ENCODE results near the gene PAX5.

Gene PAX5

GRCh38 chr9:36898431-36899020 lies 135.5 kb downstream of the PAX5 start:
- DNase-seq = no peak

- no peak for DNase-seq
Measured at GRCh38 chr9:36897478-36897877, 136.6 kb downstream of the PAX5 start.

GRCh38 chr9:36897019-36897418 lies 137.0 kb downstream of the PAX5 start:
- no peak for DNase-seq

- peak; percentile 80 for DNase-seq
Measured at GRCh38 chr9:36896296-36896695, 137.8 kb downstream of the PAX5 start.

GRCh38 chr9:36895744-36896260 lies 138.3 kb downstream of the PAX5 start:
- DNase-seq = peak; percentile 29

GRCh38 chr9:36894695-36895310 lies 139.3 kb downstream of the PAX5 start:
- no peak for DNase-seq

- peak; percentile 64 for DNase-seq
Measured at GRCh38 chr9:36893911-36894310, 140.2 kb downstream of the PAX5 start.

- DNase-seq = no peak
Measured at GRCh38 chr9:36893184-36893583, 140.9 kb downstream of the PAX5 start.

GRCh38 chr9:36892279-36892678 lies 141.8 kb downstream of the PAX5 start:
- DNase-seq = peak; percentile 33

- DNase-seq = peak; percentile 99
Measured at GRCh38 chr9:36891341-36891811, 142.7 kb downstream of the PAX5 start.

- DNase-seq = no peak
Measured at GRCh38 chr9:36889844-36890243, 144.2 kb downstream of the PAX5 start.

- no peak for DNase-seq
Measured at GRCh38 chr9:36888551-36888950, 145.5 kb downstream of the PAX5 start.

GRCh38 chr9:36884721-36885120 lies 149.3 kb downstream of the PAX5 start:
- no peak for DNase-seq

- no peak for DNase-seq
Measured at GRCh38 chr9:36882594-36882993, 151.5 kb downstream of the PAX5 start.

GRCh38 chr9:36881743-36882441 lies 152.2 kb downstream of the PAX5 start:
- DNase-seq = no peak

GRCh38 chr9:36881316-36881715 lies 152.8 kb downstream of the PAX5 start:
- no peak for DNase-seq

GRCh38 chr9:36880075-36880474 lies 154.0 kb downstream of the PAX5 start:
- no peak for DNase-seq

- DNase-seq = peak; percentile 55
Measured at GRCh38 chr9:36878986-36879982, 154.8 kb downstream of the PAX5 start.

- no peak for DNase-seq
Measured at GRCh38 chr9:36877239-36877638, 156.8 kb downstream of the PAX5 start.

- no peak for DNase-seq
Measured at GRCh38 chr9:36876056-36876455, 158.0 kb downstream of the PAX5 start.

GRCh38 chr9:36874921-36875320 lies 159.1 kb downstream of the PAX5 start:
- DNase-seq = peak; percentile 49

GRCh38 chr9:36874261-36874660 lies 159.8 kb downstream of the PAX5 start:
- no peak for DNase-seq

Data from NCI-H69 (cell line).